NB4 (cell line): ENCODE measurements around the gene ME3.

ENCODE experiments used
- DNase-seq: peaks from one replicate; pipeline ENCODE4 v3.0.0; 2010; ENCODE audit warnings: low read depth
- H3K4me3 ChIP-seq: one replicate; pipeline ENCODE4 v1.5.1; 2011; ENCODE audit warnings: mild to moderate bottlenecking, low read depth, low read length, moderate library complexity
- CTCF ChIP-seq: IDR thresholded peaks from one replicate; pipeline ENCODE4 v1.5.1; 2012; ENCODE audit warnings: low read depth, low read length
- MAX ChIP-seq: IDR thresholded peaks from 2 replicates; pipeline ENCODE4 v1.6.1; 2011; ENCODE audit warnings: low read depth, low read length
- MYC ChIP-seq: IDR thresholded peaks from 2 replicates; pipeline ENCODE4 v1.6.1; 2011; ENCODE audit warnings: low read depth, low read length
- POLR2A ChIP-seq: IDR thresholded peaks from 2 replicates; pipeline ENCODE4 v1.6.1; 2011; ENCODE audit warnings: mild to moderate bottlenecking; ENCODE audit not compliant: insufficient read length; ENCODE audit errors: extremely low read depth

ME3 gene

GRCh38 chr11:86615487-86615886 is 56.9 kb downstream of the ME3 start:
- TF ChIP-seq CTCF (no peak), MYC (no peak), POLR2A (no peak), MAX (no peak)
- no peak overlapping the region for H3K4me3 ChIP-seq

GRCh38 chr11:86610559-86611341 is 61.7 kb downstream of the ME3 start:
- TF ChIP-seq MAX (no peak), POLR2A (no peak), MYC (no peak), CTCF (no peak)
- H3K4me3 ChIP-seq = no peak overlapping the region
- no peak for DNase-seq

More at GRCh38 chr11:86615487-86615886, 56.9 kb downstream of the ME3 start:
- DNase-seq = no peak

- TF ChIP-seq POLR2A = no peak
- TF ChIP-seq CTCF = peak; percentile 97
- H3K4me3 ChIP-seq = no peak overlapping the region
- peak; percentile 59 for DNase-seq
Measured at GRCh38 chr11:86608251-86608799, 64.1 kb downstream of the ME3 start.

GRCh38 chr11:86606836-86607481 is 65.5 kb downstream of the ME3 start:
- H3K4me3 ChIP-seq = no peak overlapping the region
- no peak for TF ChIP-seq POLR2A
- TF ChIP-seq CTCF = no peak
- no peak for TF ChIP-seq MYC
- no peak for TF ChIP-seq MAX
- DNase-seq = no peak

GRCh38 chr11:86606270-86606835 is 66.1 kb downstream of the ME3 start:
- no peak overlapping the region for H3K4me3 ChIP-seq
- no peak for DNase-seq
- no peak for TF ChIP-seq POLR2A
- TF ChIP-seq MYC = no peak
- no peak for TF ChIP-seq MAX
- no peak for TF ChIP-seq CTCF
